ENCODE measurements around the gene UVRAG. TPM values are rescaled to one million over a fixed set of nuclear protein-coding genes. Genes with fewer than 3 reads are reported as not detected.

UVRAG gene
- total RNA-seq, 4 donors from 2014 or later, result 14.6 to 28.0 (median 20.7) TPM

DNA sequence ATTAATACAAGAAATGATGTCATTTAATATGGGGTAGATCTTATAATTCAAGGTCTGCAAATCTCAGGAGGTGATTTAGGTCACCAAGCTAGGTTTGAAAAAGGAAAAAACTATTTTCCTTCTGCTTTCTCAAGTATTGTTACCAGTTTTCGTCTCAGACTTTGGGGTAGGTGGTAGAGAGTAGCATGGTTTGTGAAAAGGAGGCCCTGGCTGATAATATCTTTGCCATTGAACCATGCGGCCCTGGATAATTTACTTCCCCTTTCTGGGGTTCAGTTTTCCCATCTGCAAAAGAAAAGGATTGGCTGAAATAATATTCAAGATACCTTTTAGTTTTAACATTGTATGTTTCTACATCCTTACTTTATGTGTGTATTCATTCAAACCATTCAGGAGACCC is 299.2 kb downstream of the UVRAG start:
- 84 to 92% methylated on average over 2 of the region's 2 CpGs for WGBS, 2 donors
- intact Hi-C loops (cut with DNase I; ENCODE audit: low total_unique reads), result no loop called here
- DNase-seq (ENCODE audit: low spot score in 2 of 2), result no peak
- no peak overlapping the region for H3K4me3 ChIP-seq (ENCODE audit: low read depth, poor library complexity, severe bottlenecking)
- no peak for TF ChIP-seq CTCF (IDR thresholded peaks at IDR 0.05)

DNA sequence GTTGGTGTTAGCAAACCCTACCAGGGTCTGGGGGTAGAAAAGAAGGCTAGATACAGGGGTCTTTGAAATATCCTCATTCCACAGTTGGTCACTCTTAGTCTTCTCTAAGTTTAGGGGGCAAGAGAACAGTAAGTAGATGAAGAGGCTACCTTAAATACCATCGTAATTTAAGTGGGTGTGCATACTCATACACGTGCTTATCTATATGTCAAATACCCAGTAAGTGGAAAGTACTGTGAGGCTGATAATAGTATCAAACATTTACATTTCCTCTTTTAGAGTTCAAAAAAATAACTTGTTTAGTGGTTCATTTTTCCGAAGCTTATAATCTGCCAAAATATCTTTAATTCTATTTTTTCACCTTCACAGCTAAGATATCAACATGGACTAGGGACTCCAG is 300.5 kb downstream of the UVRAG start:
- TF ChIP-seq CTCF (IDR thresholded peaks at IDR 0.05) (no peak), POLR2A (IDR thresholded peaks at IDR 0.05) (no peak)
- DNase-seq (ENCODE audit: low spot score in 2 of 2), result no peak
- intact Hi-C loops (cut with DNase I; ENCODE audit: low total_unique reads), result no loop called here
- WGBS, 2 donors, result 92% methylated on average over 3 of the region's 3 CpGs
- no peak overlapping the region for H3K4me3 ChIP-seq (ENCODE audit: low read depth, poor library complexity, severe bottlenecking)

DNA sequence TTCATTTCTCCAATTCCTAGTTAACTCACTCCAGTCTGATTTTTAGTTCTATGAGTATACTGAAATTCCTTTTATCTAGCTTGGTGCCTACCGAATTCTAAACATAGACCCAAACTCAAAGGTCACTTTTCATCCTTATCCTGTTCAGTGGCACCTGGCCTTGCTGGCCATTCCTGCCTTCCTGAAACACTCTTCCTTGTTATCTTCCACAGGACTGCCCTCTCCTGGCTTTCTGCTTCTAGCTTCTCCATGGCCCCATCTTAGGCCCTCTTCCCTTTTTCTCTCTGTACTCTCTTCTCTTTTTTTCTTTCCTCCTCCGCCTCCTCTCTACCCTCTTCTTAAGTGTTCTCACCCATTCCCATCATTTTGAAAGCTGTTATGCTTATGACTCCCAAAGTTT is 304.0 kb downstream of the UVRAG start:
- intact Hi-C loops (cut with DNase I; ENCODE audit: low total_unique reads), result no loop called here
- WGBS, 2 donors, result 83 to 87% methylated on average over 2 of the region's 2 CpGs
- TF ChIP-seq POLR2A (IDR thresholded peaks at IDR 0.05) (no peak), CTCF (IDR thresholded peaks at IDR 0.05) (no peak)

DNA sequence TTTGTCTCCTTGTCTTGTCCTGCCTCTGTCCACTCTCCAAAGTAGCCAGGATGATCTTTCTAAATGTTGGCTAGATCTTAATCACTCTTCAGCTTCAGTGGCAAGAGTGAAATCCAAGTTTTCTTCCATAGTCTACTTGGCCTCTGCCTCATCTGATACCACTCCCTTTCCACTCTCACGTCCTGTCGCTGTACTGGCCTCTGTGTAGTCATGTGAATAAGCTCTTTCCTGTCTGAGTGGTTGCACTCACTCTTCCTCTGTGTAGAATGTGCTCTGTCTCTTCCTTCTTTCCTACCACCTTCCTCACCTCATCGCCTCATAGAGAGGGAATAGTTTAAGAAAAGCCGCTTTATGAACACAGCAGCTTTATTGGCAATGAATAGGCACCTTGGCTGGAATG is 304.8 kb downstream of the UVRAG start:
- TF ChIP-seq POLR2A (IDR thresholded peaks at IDR 0.05) (no peak), CTCF (IDR thresholded peaks at IDR 0.05) (no peak)
- no peak overlapping the region for H3K4me3 ChIP-seq (ENCODE audit: low read depth, poor library complexity, severe bottlenecking)
- 81 to 83% methylated on average over 4 of the region's 4 CpGs for WGBS, 2 donors
- intact Hi-C loops (cut with DNase I; ENCODE audit: low total_unique reads), result no loop called here
- no peak for DNase-seq (ENCODE audit: low spot score in 2 of 2)

More for the DNA sequence above, 304.0 kb downstream of the UVRAG start:
- DNase-seq (ENCODE audit: low spot score in 2 of 2), result no peak
- no peak overlapping the region for H3K4me3 ChIP-seq (ENCODE audit: low read depth, poor library complexity, severe bottlenecking)

GRCh38 chr11:76120513-76121101 is 305.6 kb downstream of the UVRAG start:
- DNase-seq (ENCODE audit: low spot score in 2 of 2), result no peak
- intact Hi-C loops (cut with DNase I; ENCODE audit: low total_unique reads), result no loop called here
- TF ChIP-seq POLR2A (IDR thresholded peaks at IDR 0.05), result no peak
- no peak for TF ChIP-seq CTCF (IDR thresholded peaks at IDR 0.05)
- no peak overlapping the region for H3K4me3 ChIP-seq (ENCODE audit: low read depth, poor library complexity, severe bottlenecking)
- 58 to 71% methylated on average over 5 of the region's 5 CpGs for WGBS, 2 donors

DNA sequence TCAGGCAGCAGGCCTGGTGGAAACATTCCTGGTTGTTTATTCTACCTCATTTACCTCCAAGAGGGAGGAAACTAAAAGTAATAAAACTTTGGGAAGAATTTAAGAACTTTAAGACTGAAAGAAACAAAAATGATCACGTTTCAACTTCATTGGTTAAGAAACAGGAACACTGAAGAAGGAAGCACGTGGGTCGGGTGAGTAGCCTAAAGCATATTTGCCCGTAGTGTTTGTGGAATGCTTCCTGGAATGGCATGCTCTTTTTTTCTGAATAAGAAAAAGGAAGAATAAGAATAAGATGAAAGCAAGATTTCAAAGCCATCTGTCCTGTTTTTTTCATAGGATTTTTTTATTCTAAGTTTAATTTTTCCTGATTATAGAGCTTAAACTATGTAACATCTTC is 308.2 kb downstream of the UVRAG start:
- intact Hi-C loops (cut with DNase I; ENCODE audit: low total_unique reads), result no loop called here
- no peak for TF ChIP-seq POLR2A (IDR thresholded peaks at IDR 0.05)
- TF ChIP-seq CTCF (IDR thresholded peaks at IDR 0.05), result no peak
- 64 to 67% methylated on average over 4 of the region's 4 CpGs for WGBS, 2 donors
- no peak for DNase-seq (ENCODE audit: low spot score in 2 of 2)
- H3K4me3 ChIP-seq (ENCODE audit: low read depth, poor library complexity, severe bottlenecking), result no peak overlapping the region

All from lower leg skin (tissue), 4 donors.